Measurements from ENCODE around the gene OR10X1. TPM values are rescaled to one million over a fixed set of nuclear protein-coding genes. Genes with fewer than 3 reads are reported as not detected.

OR10X1 gene
- total RNA-seq, 4 donors from 2014 or later = not detected

DNA sequence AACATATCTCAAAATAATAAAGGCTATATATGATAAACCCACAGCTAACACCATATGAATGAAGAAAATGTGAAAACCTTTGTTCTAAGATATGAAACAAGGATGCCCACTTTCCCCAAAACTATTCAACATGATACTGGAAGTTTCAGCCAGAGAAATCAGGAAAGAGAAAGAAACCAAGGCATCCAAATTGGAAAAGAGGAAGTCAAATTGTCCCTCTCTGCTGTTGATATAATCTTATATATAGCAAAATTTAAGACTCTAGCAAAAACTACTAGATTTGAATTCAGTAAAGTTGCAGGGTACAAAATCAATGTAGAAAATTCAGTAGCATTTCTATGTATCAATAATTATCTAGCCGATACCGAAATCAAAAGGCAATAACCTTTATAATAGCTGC is 21.0 kb upstream of the OR10X1 start:
- H3K27me3 ChIP-seq = no peaks in the 10 kb centered on the region
- H3K4me3 ChIP-seq = no peak overlapping the region
- H3K4me1 ChIP-seq = no peaks in the 10 kb centered on the region
- peaks cover 0 to 31% (median 5%) of the 10 kb centered on the region in 4 donors for H3K9me3 ChIP-seq
- TF ChIP-seq EP300 (IDR thresholded peaks at IDR 0.05) (no peak), POLR2A (IDR thresholded peaks at IDR 0.05) (no peak)
- TF ChIP-seq, protein P1, sequence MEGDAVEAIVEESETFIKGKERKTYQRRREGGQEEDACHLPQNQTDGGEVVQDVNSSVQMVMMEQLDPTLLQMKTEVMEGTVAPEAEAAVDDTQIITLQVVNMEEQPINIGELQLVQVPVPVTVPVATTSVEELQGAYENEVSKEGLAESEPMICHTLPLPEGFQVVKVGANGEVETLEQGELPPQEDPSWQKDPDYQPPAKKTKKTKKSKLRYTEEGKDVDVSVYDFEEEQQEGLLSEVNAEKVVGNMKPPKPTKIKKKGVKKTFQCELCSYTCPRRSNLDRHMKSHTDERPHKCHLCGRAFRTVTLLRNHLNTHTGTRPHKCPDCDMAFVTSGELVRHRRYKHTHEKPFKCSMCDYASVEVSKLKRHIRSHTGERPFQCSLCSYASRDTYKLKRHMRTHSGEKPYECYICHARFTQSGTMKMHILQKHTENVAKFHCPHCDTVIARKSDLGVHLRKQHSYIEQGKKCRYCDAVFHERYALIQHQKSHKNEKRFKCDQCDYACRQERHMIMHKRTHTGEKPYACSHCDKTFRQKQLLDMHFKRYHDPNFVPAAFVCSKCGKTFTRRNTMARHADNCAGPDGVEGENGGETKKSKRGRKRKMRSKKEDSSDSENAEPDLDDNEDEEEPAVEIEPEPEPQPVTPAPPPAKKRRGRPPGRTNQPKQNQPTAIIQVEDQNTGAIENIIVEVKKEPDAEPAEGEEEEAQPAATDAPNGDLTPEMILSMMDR (IDR thresholded peaks at IDR 0.05) = no peak
- H3K27ac ChIP-seq = no peak overlapping the region
- no peak for DNase-seq (ENCODE audit: low spot score in 2 of 2)
- no peaks in the 10 kb centered on the region for H3K36me3 ChIP-seq
- WGBS, 2 donors = 91 to 93% methylated on average over 2 of the region's 2 CpGs

DNA sequence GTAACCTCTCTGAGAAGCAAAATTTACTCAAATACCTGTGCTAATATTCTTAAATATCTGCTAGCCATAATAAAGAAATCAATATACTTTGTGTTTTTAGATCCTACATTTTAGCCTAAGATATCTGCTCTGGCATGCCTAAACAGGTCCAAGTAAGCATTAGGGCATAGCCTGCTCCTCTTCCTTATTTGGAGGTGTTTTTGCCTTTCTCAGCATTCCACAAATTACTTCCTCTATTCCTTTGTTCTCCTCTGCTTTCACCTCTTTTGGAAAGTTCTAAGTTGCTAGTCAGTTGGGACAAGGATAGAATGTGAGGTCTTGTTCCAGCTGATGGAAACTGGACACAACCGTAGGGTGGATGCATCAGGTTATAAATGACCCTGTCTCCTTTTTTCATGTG is 7.2 kb upstream of the OR10X1 start:
- H3K4me1 ChIP-seq = no peaks in the 10 kb centered on the region
- no peaks in the 10 kb centered on the region for H3K36me3 ChIP-seq
- peaks cover 0 to 22% (median 0%) of the 10 kb centered on the region in 4 donors for H3K9me3 ChIP-seq
- H3K27me3 ChIP-seq = no peaks in the 10 kb centered on the region
- no peak for DNase-seq (ENCODE audit: low spot score in 2 of 2)
- TF ChIP-seq, protein P1 (IDR thresholded peaks at IDR 0.05) = no peak
- TF ChIP-seq EP300 (IDR thresholded peaks at IDR 0.05) = no peak
- no peak for TF ChIP-seq POLR2A (IDR thresholded peaks at IDR 0.05)
- whole genome bisulfite sequencing, 2 donors = 78 to 83% methylated on average over 1 of the region's 1 CpG
- H3K4me3 ChIP-seq = no peak overlapping the region
- H3K27ac ChIP-seq = no peak overlapping the region

DNA sequence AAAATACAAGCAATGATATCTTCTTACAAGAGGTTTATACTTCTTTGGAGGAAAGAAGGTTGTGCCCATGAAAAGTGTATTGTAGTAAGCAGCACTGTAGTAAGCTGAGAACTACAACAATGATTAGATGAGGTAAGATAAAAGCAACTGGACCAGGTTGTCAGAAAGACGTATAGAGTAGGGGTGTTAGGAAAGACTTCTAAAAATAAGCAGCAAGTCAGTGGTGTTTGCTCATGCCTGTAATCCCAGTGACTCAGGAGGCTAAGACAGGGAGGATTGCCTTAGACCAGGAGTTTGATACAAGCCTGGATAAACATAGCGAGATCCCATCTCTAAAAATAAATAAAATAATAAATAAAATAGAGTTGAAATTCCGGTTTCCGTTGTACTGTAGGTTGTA is 4.3 kb upstream of the OR10X1 start:
- WGBS, 2 donors = 81 to 82% methylated on average over 4 of the region's 4 CpGs
- Histone ChIP-seq H3K4me3 (no peak overlapping the region), H3K27me3 (no peaks in the 10 kb centered on the region)

DNA sequence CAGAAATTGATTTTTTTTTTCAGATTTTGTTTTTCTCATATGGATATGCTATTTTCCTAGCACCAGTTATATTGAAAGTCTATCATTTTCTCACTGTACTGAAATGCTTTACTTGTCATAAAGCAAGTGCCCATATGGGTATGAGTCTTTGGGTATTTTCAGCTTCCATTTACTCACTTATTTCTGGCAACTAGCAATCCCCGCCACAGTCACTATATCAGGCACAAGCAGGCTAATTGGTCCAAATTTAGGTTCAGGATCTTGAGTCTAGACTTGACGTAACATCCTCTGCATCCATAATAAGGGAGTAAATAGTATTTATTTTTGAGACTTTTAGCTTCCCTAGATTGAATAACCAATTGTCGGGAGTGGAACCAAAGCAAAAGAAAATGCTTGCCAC is 2.1 kb downstream of the OR10X1 start:
- Histone ChIP-seq H3K4me1 (no peaks in the 10 kb centered on the region), H3K4me3 (no peak overlapping the region), H3K36me3 (no peaks in the 10 kb centered on the region), H3K27ac (no peak overlapping the region), H3K9me3 (no peaks in the 10 kb centered on the region), H3K27me3 (no peaks in the 10 kb centered on the region)
- WGBS, 2 donors = 85 to 92% methylated on average over 3 of the region's 3 CpGs
- DNase-seq (ENCODE audit: low spot score in 2 of 2) = no peak
- TF ChIP-seq, protein P1 (IDR thresholded peaks at IDR 0.05) = no peak
- TF ChIP-seq POLR2A (IDR thresholded peaks at IDR 0.05) = no peak
- no peak for TF ChIP-seq EP300 (IDR thresholded peaks at IDR 0.05)

More for the DNA sequence above, 4.3 kb upstream of the OR10X1 start:
- Histone ChIP-seq H3K9me3 (peaks cover 0 to 20% (median 0%) of the 10 kb centered on the region in 4 donors), H3K4me1 (no peaks in the 10 kb centered on the region), H3K36me3 (no peaks in the 10 kb centered on the region), H3K27ac (no peak overlapping the region)
- no peak for DNase-seq (ENCODE audit: low spot score in 2 of 2)
- TF ChIP-seq, protein P1 (IDR thresholded peaks at IDR 0.05) = no peak
- no peak for TF ChIP-seq EP300 (IDR thresholded peaks at IDR 0.05)
- no peak for TF ChIP-seq POLR2A (IDR thresholded peaks at IDR 0.05)

DNA sequence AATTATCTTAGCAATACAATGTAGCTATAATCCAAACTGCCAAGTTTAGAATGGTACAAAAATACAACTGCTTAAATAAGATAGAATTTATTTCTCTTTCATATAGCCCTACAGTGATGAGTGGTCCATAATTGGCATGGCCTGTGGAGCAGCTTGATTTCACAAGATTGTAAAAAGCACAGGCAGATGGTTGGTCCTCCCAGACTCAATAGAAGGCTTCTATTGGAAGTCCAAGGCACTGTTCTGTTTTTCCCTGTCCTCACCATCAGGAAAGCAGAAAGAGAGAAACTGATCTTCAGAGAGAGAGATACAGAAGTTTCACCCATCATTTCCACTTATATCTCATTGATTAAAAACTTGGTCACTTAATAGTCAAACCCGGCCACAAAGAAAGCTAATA is 7.5 kb downstream of the OR10X1 start:
- Histone ChIP-seq H3K27ac (no peak overlapping the region), H3K27me3 (no peaks in the 10 kb centered on the region), H3K4me3 (no peak overlapping the region), H3K4me1 (no peaks in the 10 kb centered on the region), H3K9me3 (no peaks in the 10 kb centered on the region), H3K36me3 (no peaks in the 10 kb centered on the region)
- no peak for TF ChIP-seq POLR2A (IDR thresholded peaks at IDR 0.05)
- TF ChIP-seq, protein P1 (IDR thresholded peaks at IDR 0.05) = no peak
- TF ChIP-seq EP300 (IDR thresholded peaks at IDR 0.05) = no peak
- no peak for DNase-seq (ENCODE audit: low spot score in 2 of 2)
- WGBS, 2 donors = 77 to 88% methylated on average over 1 of the region's 1 CpG

All from tibial nerve (tissue), 4 donors.